Measurements from ENCODE around the gene WDR4. TPM values are rescaled to one million over a fixed set of nuclear protein-coding genes. Genes with fewer than 3 reads are reported as not detected.
"Not testable (repeated sequence)": the region's sequence is repeated elsewhere in the genome, so short reads cannot be mapped to it uniquely, and the experiment has no call there.

WDR4 gene
- total RNA-seq, 1 experiment from 2014 or later, result 15.3 TPM

DNA sequence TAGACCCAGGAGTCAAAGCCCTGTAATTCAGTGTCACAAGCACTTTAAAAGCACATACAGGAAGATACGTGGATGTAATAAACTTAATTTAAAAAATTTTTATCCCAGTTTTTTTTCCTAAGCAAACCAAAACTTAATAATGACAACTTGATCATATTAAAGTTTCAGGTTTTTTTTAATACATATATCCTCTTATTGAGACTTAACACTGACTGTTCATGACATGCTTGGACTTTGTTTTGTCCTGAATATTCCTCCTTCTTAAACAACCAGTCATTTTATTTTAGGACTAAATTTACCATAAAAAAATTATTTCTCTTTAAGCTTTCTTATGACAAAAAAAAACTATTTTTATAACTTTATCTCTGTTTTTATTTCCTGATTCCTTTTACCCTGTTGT lies 64.1 kb downstream of the WDR4 start:
- Histone ChIP-seq H3K36me3 (ENCODE audit: insufficient read depth, low read length) (no peaks in the 10 kb centered on the region), H2AFZ (ENCODE audit: low read length) (no peak overlapping the region), H3K9ac (ENCODE audit: low read length) (no peak overlapping the region), H4K20me1 (ENCODE audit: insufficient read depth, low read depth, low read length) (0 out of 2 replicates have a peak, but pooled peaks cover 3% of the 10 kb centered on the region), H3K9me3 (ENCODE audit: low read length) (peaks cover 3% of the 10 kb centered on the region; the same call in 1 of the 2 replicates), H3K9me2 (replicated peaks; ENCODE audit: insufficient read depth, low read length) (no peaks in the 10 kb centered on the region), H3K4me1 (ENCODE audit: low read length) (no peaks in the 10 kb centered on the region), H3K4me2 (ENCODE audit: low read depth, low read length, poor library complexity, severe bottlenecking) (no peak overlapping the region), H3K27ac (ENCODE audit: low read length) (no peak overlapping the region), H3K27me3 (ENCODE audit: low read length) (no peaks in the 10 kb centered on the region), H3K79me2 (ENCODE audit: low read length) (no peaks in the 10 kb centered on the region), H3K4me3 (ENCODE audit: low read length) (no peak overlapping the region)
- no peak for DNase-seq

DNA sequence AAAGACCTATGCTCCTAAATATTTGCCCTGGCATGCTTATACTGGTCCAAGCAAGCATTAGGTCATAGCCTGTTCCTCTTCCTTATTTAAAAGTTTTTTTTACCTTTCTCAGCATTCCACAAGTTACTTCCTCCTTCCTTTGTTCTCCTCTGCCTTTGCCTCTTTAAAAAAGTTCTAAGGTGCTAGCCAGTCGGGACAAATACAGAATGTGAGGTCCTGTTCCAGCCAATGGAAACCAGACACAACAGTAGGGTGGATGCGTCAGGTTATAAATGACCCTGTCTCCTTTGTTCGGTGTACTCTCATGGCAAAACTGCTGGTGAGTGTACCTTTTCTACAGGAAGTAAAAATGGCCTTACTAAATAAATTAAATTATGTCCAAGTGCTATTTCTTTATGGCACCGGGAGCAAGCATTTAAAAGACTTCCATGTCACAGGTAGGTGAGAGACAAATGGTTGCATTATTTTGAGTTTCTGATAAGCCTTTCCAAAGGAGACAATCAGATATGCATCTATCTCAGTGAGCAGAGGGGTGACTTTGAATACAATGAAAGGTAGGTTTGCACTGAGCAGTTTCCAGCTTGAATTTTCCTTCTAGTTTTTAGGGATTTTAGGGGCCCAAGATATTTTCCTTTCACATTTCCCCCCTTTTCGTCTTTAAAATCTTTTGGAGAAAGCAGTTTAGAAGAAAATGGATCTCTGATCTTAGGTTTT lies 66.7 kb downstream of the WDR4 start:
- not testable (repeated sequence) for H3K79me2 ChIP-seq (ENCODE audit: low read length); H3K9me3 ChIP-seq (ENCODE audit: low read length); H3K4me3 ChIP-seq (ENCODE audit: low read length); H3K9me2 ChIP-seq (replicated peaks; ENCODE audit: insufficient read depth, low read length); DNase-seq; H3K4me2 ChIP-seq (ENCODE audit: low read depth, low read length, poor library complexity, severe bottlenecking); H4K20me1 ChIP-seq (ENCODE audit: insufficient read depth, low read depth, low read length); H3K27ac ChIP-seq (ENCODE audit: low read length); H2AFZ ChIP-seq (ENCODE audit: low read length); H3K36me3 ChIP-seq (ENCODE audit: insufficient read depth, low read length); H3K27me3 ChIP-seq (ENCODE audit: low read length); H3K9ac ChIP-seq (ENCODE audit: low read length); H3K4me1 ChIP-seq (ENCODE audit: low read length)

DNA sequence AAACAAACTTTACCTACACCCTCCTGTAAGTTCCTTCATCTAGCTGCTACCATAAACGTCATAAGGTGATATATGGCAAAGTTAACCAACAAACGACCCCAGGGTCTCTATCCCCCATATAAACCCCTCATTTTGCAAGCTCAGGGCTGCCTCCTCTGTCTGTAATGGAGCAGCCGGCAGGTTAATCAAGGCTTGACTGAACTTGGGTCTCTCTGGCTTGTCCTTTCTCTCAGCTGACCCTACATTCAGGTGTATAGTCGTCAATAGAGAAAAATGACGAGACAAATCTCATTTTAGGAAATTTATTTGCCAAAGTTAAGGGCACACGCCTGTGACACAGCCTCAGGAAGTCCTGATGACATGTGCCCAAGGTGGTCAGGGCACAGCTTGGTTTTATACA lies 67.4 kb downstream of the WDR4 start:
- H3K36me3 ChIP-seq (ENCODE audit: insufficient read depth, low read length), result no peaks in the 10 kb centered on the region
- H3K9me3 ChIP-seq (ENCODE audit: low read length), result peaks cover 3% of the 10 kb centered on the region; the same call in 1 of the 2 replicates
- DNase-seq, result no peak
- H2AFZ ChIP-seq (ENCODE audit: low read length), result no peak overlapping the region
- no peaks in the 10 kb centered on the region for H3K27me3 ChIP-seq (ENCODE audit: low read length)
- H3K79me2 ChIP-seq (ENCODE audit: low read length), result no peaks in the 10 kb centered on the region
- no peaks in the 10 kb centered on the region for H4K20me1 ChIP-seq (ENCODE audit: insufficient read depth, low read depth, low read length)
- no peak overlapping the region for H3K27ac ChIP-seq (ENCODE audit: low read length)
- H3K4me2 ChIP-seq (ENCODE audit: low read depth, low read length, poor library complexity, severe bottlenecking), result no peak overlapping the region
- H3K9me2 ChIP-seq (replicated peaks; ENCODE audit: insufficient read depth, low read length), result no peaks in the 10 kb centered on the region
- H3K4me3 ChIP-seq (ENCODE audit: low read length), result no peak overlapping the region
- H3K4me1 ChIP-seq (ENCODE audit: low read length), result no peaks in the 10 kb centered on the region
- H3K9ac ChIP-seq (ENCODE audit: low read length), result no peak overlapping the region

DNA sequence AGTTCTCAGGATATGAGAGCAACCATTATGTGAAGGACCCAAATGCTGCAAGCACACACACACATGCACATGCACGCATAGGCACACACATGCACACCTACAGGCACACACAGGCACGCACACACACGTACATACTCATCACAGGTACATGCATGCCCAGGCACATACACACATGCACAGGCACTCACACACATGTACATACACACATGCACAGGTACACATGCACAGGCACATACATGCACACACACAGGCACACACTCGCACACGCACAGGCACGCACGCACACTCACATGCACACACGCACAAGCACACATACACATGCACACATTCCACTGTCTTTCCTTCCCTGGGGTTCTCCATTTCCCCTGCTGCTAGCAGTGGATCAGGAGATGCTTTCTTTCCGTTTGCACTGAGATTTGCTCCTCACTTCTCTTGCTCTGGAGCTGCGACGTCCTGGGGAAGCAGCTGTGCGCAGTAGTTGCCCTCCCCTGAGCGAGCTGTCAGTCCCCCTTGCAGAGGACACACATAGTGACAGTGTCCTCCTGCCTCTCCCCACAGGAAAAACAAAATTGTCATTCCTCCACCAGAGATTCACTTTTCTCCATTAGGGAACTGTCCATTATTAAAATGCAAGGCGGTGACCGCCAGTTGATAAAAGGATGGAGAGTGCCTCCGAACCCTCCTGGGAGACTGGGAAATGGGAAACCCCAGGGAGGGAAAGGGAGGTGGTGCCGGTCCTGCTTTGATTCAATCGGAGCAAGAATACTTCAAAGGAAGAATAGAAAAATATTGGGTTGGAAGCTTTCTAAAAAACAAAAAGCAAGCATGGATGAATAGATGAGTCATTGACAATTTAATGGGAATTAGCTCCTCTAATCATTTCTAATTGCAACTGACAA lies 69.5 kb downstream of the WDR4 start:
- H4K20me1 ChIP-seq (ENCODE audit: insufficient read depth, low read depth, low read length), result no peaks in the 10 kb centered on the region
- H3K4me2 ChIP-seq (ENCODE audit: low read depth, low read length, poor library complexity, severe bottlenecking), result no peak overlapping the region
- no peaks in the 10 kb centered on the region for H3K4me1 ChIP-seq (ENCODE audit: low read length)
- no peak overlapping the region for H3K9ac ChIP-seq (ENCODE audit: low read length)
- H3K79me2 ChIP-seq (ENCODE audit: low read length), result no peaks in the 10 kb centered on the region
- no peak overlapping the region for H3K4me3 ChIP-seq (ENCODE audit: low read length)
- H3K9me2 ChIP-seq (replicated peaks; ENCODE audit: insufficient read depth, low read length), result no peaks in the 10 kb centered on the region
- H3K27ac ChIP-seq (ENCODE audit: low read length), result no peak overlapping the region
- no peak for DNase-seq
- H3K36me3 ChIP-seq (ENCODE audit: insufficient read depth, low read length), result no peaks in the 10 kb centered on the region
- H3K27me3 ChIP-seq (ENCODE audit: low read length), result no peaks in the 10 kb centered on the region
- H3K9me3 ChIP-seq (ENCODE audit: low read length), result no peaks in the 10 kb centered on the region
- H2AFZ ChIP-seq (ENCODE audit: low read length), result no peak overlapping the region

DNA sequence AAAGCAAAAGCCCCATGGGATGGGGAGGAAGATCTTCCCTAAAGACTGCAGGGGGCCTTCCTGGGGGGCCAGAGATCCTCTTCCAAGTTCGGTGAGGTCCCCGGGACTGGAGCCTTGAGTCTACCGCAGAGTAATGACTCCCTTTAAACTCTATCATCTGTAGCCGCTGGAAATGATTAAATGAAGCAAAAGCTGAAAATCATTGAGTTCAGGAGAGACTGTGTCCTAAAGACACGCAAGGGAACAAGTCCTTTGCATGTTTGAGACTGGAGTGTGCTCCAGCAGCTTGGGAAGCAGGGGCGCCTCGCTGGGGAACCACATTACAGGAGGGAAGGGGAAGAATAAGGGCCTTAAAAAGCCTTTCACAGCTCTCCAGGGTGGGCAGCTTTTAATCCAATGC lies 70.2 kb downstream of the WDR4 start:
- H3K27me3 ChIP-seq (ENCODE audit: low read length), result no peaks in the 10 kb centered on the region
- no peak overlapping the region for H3K4me2 ChIP-seq (ENCODE audit: low read depth, low read length, poor library complexity, severe bottlenecking)
- H3K4me3 ChIP-seq (ENCODE audit: low read length), result no peak overlapping the region
- no peaks in the 10 kb centered on the region for H3K79me2 ChIP-seq (ENCODE audit: low read length)
- H3K27ac ChIP-seq (ENCODE audit: low read length), result no peak overlapping the region
- H3K4me1 ChIP-seq (ENCODE audit: low read length), result no peaks in the 10 kb centered on the region
- H3K9me2 ChIP-seq (replicated peaks; ENCODE audit: insufficient read depth, low read length), result no peaks in the 10 kb centered on the region
- no peaks in the 10 kb centered on the region for H3K36me3 ChIP-seq (ENCODE audit: insufficient read depth, low read length)
- no peak for DNase-seq
- H3K9ac ChIP-seq (ENCODE audit: low read length), result no peak overlapping the region
- H2AFZ ChIP-seq (ENCODE audit: low read length), result no peak overlapping the region
- no peaks in the 10 kb centered on the region for H3K9me3 ChIP-seq (ENCODE audit: low read length)
- H4K20me1 ChIP-seq (ENCODE audit: insufficient read depth, low read depth, low read length), result no peaks in the 10 kb centered on the region

DNA sequence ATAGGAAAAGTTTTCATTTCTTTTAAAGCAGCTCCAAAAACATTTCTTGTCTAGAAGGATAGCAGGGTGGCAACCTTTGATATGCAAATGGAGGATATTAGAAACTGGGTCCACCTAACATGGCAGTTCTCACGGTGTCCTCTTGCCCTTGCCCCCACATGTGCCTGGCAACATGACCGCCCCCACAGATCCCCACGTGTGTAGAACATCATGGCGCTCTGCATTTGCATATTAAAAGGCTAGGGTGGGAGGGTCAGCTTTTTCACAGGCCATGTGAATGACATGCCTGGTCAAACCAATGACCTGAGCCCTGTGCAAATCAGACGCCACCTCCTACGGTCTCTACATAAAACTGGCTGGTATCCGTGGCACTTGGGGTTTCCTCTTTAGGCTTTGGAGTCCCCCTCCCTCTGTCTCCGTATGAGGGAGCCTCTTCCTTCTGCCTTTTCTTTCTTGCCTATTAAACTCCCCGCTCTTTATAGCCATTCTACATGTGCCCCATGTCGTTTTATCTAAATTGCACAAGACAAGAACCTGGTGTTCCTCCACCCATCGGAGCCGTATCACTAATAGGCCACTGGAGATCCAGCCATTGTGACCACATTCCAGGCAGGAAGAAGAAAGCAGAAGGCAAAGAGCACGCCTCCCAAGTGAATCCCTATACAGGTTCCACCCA lies 71.3 kb downstream of the WDR4 start:
- Histone ChIP-seq H3K27me3 (ENCODE audit: low read length) (no peaks in the 10 kb centered on the region), H3K4me2 (ENCODE audit: low read depth, low read length, poor library complexity, severe bottlenecking) (no peak overlapping the region), H3K79me2 (ENCODE audit: low read length) (no peaks in the 10 kb centered on the region), H3K4me3 (ENCODE audit: low read length) (no peak overlapping the region), H3K36me3 (ENCODE audit: insufficient read depth, low read length) (no peaks in the 10 kb centered on the region), H3K4me1 (ENCODE audit: low read length) (no peaks in the 10 kb centered on the region), H3K9ac (ENCODE audit: low read length) (no peak overlapping the region), H3K9me2 (replicated peaks; ENCODE audit: insufficient read depth, low read length) (no peaks in the 10 kb centered on the region), H2AFZ (ENCODE audit: low read length) (no peak overlapping the region), H3K9me3 (ENCODE audit: low read length) (no peaks in the 10 kb centered on the region), H3K27ac (ENCODE audit: low read length) (no peak overlapping the region), H4K20me1 (ENCODE audit: insufficient read depth, low read depth, low read length) (no peaks in the 10 kb centered on the region)
- no peak for DNase-seq

DNA sequence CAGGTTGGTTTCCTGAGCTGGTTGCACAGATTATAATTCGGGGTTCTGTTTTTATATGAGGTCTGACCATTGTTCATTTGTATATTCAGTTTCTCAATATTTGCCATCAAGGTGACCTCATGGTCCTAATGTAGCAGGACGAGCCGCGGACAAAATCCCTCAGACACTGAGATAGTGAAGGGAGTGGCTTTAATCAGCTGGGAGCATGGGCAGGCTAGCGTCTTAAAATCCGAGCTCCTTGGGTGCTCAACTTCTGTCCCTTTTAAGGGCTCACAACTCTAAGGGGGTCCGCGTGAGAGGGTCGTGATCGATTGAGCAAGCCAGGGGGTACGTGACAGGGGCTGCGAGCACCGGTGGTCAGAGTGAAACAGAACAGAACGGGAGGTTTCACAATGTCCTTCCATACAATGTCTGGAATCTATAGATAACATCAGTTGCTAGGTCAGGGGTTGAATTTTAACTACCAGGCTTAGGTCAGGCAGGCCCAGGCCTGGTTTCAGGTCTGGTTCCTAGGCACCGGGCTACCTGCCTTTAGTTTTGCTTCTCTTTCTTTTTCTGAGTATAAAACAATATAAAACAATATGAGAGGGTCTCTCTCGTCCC lies 71.9 kb downstream of the WDR4 start:
- H3K9me2 ChIP-seq (replicated peaks; ENCODE audit: insufficient read depth, low read length); H3K9ac ChIP-seq (ENCODE audit: low read length); H3K27me3 ChIP-seq (ENCODE audit: low read length); H4K20me1 ChIP-seq (ENCODE audit: insufficient read depth, low read depth, low read length); H3K9me3 ChIP-seq (ENCODE audit: low read length); DNase-seq; H3K79me2 ChIP-seq (ENCODE audit: low read length); H3K4me1 ChIP-seq (ENCODE audit: low read length); H2AFZ ChIP-seq (ENCODE audit: low read length); H3K4me3 ChIP-seq (ENCODE audit: low read length); H3K27ac ChIP-seq (ENCODE audit: low read length); H3K4me2 ChIP-seq (ENCODE audit: low read depth, low read length, poor library complexity, severe bottlenecking); H3K36me3 ChIP-seq (ENCODE audit: insufficient read depth, low read length): not testable (repeated sequence)
